GM23248 (cell line): ENCODE results near the gene TMEM50B. TPM values are rescaled to one million over a fixed set of nuclear protein-coding genes. Genes with fewer than 3 reads are reported as not detected.

Source experiments
- DNase-seq: peaks from one replicate; pipeline ENCODE4 v3.0.0-alpha.2; 2015
- H2AFZ ChIP-seq: fragments of 200-600 bp; sonication (generic); 2 replicates; pipeline ENCODE4 v1.6.1; 2016; ENCODE audit warnings: antibody characterized with exemption
- H3F3A ChIP-seq: fragments of 200-600 bp; sonication (generic); 2 replicates; pipeline ENCODE4 v1.6.1; 2016; ENCODE audit warnings: mild to moderate bottlenecking, antibody characterized with exemption, mixed run types; ENCODE audit not compliant: insufficient read depth
- H3K27ac ChIP-seq: fragments of 200-600 bp; sonication (generic); 2 replicates; pipeline ENCODE4 v1.5.1; 2016; ENCODE audit warnings: mild to moderate bottlenecking
- H3K27me3 ChIP-seq: fragments of 200-600 bp; sonication (generic); replicated peaks from 2 replicates; pipeline ENCODE4 v1.6.1; 2016; ENCODE audit warnings: mild to moderate bottlenecking; ENCODE audit not compliant: insufficient read depth
- H3K36me3 ChIP-seq: fragments of 200-600 bp; sonication (generic); 2 replicates; pipeline ENCODE4 v1.6.1; 2016; ENCODE audit warnings: low read depth, mild to moderate bottlenecking
- H3K4me1 ChIP-seq: fragments of 200-600 bp; sonication (generic); 2 replicates; pipeline ENCODE4 v1.6.1; 2016; ENCODE audit warnings: mild to moderate bottlenecking; ENCODE audit not compliant: insufficient read depth
- H3K4me2 ChIP-seq: fragments of 200-600 bp; sonication (generic); one replicate; pipeline ENCODE4 v1.6.1; 2016; ENCODE audit warnings: mild to moderate bottlenecking; ENCODE audit not compliant: unreplicated experiment
- H3K4me3 ChIP-seq: fragments of 200-600 bp; sonication (generic); 2 replicates; pipeline ENCODE4 v1.5.1; 2016; ENCODE audit warnings: mild to moderate bottlenecking
- H3K79me2 ChIP-seq: fragments of 200-600 bp; sonication (generic); 2 replicates; pipeline ENCODE4 v1.6.1; 2016; ENCODE audit warnings: mild to moderate bottlenecking; ENCODE audit not compliant: insufficient read depth
- H3K9ac ChIP-seq: fragments of 200-600 bp; sonication (generic); 2 replicates; pipeline ENCODE4 v1.6.1; 2016; ENCODE audit warnings: mild to moderate bottlenecking
- H3K9me2 ChIP-seq: fragments of 200-600 bp; sonication (generic); 2 replicates; pipeline ENCODE4 v1.6.1; 2016; ENCODE audit warnings: mixed run types, mild to moderate bottlenecking, moderate library complexity; ENCODE audit not compliant: insufficient read depth
- H3K9me3 ChIP-seq: fragments of 200-600 bp; sonication (generic); one replicate; pipeline ENCODE4 v1.6.1; 2017; ENCODE audit warnings: low read depth
- H4K20me1 ChIP-seq: fragments of 200-600 bp; sonication (generic); 2 replicates; pipeline ENCODE4 v1.6.0; 2016; ENCODE audit not compliant: insufficient read depth
- EZH2 ChIP-seq: fragments of 200-600 bp; sonication (generic); IDR thresholded peaks from 2 replicates; pipeline ENCODE4 v1.6.1; 2018; ENCODE audit warnings: antibody characterized with exemption, mild to moderate bottlenecking; ENCODE audit not compliant: insufficient read depth, poor library complexity, severe bottlenecking
- EZH2phosphoT487 ChIP-seq: fragments of 200-600 bp; sonication (generic); IDR thresholded peaks from 2 replicates; pipeline ENCODE4 v1.6.1; 2018; ENCODE audit warnings: antibody characterized with exemption, moderate library complexity, mild to moderate bottlenecking, low read depth; ENCODE audit not compliant: insufficient read depth
- WGBS, 2 experiments: methylation state at CpG; one replicate each; pipeline ENCODE4 v1.1.6; 2015 to 2017; ENCODE audit warnings: low lambda C conversion rate in 2 of 2, low coverage in 1 of 2; ENCODE audit errors: missing lambda C conversion rate in 2 of 2; 5-methylcytosine and 5-hydroxymethylcytosine counted together
- in situ Hi-C: fragments of 300-500 bp; cut with MboI; formaldehyde crosslinking; loops from 2 replicates; pipeline ENCODE4 v1.15.0; 2020
- polyA plus RNA-seq: library from polyadenylated mRNA; unstranded; fragments of >200 nt; fragmentation: Nextera tagmentation; extraction: Ambion mirVana; gene quantifications from 2 replicates; pipeline ENCODE4 v1.2.1, GENCODE V29; 2016
- total RNA-seq: library from RNA; depleted of rRNA; stranded (reverse); fragments of >200 nt; shearing (Covaris generic); gene quantifications from 2 replicates; pipeline ENCODE4 v1.2.3, GENCODE V29; 2014

Gene TMEM50B
- total and polyA plus RNA-seq, 2 experiments from 2014 or later, result 35.1 to 43.9 TPM

DNA sequence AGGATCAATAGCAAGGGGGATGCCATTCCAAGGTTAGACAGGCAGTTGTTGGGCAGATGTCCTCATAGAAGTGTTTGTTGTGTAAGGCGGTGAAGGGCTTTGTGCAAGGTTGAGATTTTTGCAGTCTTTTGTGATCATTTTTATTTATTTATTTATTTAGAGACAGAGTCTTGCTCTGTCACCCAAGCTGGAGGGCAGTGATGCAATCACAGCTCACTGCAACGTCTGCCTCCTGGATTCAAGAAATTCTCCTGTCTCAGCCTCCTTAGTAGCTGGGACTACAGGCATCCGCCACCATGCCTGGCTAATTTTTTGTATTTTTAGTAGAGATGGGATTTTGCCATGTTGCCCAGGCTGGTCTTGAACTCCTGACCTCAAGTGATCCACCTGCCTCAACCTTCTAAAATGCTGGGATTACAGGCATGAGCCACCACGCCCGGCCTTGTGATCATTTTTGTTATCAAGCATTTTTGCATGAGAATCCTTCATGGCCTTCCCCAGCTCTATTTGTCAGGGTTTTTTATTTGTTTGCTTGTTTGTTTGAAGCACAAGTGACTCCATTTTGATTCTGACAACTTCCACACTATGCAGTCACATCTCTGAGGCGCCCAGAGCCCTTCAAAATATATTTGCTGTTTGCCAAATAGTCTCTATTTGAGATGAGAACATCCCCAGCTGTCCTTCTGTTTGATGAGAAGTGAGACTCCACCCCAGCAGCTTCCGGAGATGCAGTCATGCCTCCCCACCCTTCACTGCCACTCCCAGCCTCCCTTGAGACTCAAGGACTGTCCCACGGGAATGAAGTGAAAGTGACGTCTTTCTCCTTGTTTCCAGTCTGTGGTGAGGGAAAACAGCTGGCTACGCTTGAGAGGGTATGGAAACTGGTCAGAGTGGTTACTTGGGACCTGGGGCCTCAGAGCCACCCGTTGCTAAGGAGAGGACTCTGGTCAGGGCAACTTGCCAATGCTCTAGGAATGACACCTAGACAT, 38.0 kb downstream of the TMEM50B start:
- H3K4me2 ChIP-seq, result no peak overlapping the region
- H3K9me3 ChIP-seq, result no peaks in the 10 kb centered on the region
- H4K20me1 ChIP-seq, result no peaks in the 10 kb centered on the region
- peaks cover 13% of the 10 kb centered on the region for H3K4me1 ChIP-seq
- peaks cover 16% of the 10 kb centered on the region for H3K36me3 ChIP-seq
- in situ Hi-C loops, result no loop called here
- no peaks in the 10 kb centered on the region for H3K27me3 ChIP-seq
- peak overlapping the region; percentile 3; the same call in 1 of the 2 replicates for H2AFZ ChIP-seq
- peak overlapping the region; percentile 40 for H3K9ac ChIP-seq
- WGBS, 2 experiments, result 48 to 53% methylated on average over 11 of the region's 11 CpGs
- H3K4me3 ChIP-seq, result no peak overlapping the region
- 0 out of 2 replicates have a peak, but pooled peaks cover 4% of the 10 kb centered on the region for H3K79me2 ChIP-seq
- no peaks in the 10 kb centered on the region for H3K9me2 ChIP-seq
- H3K27ac ChIP-seq, result peak overlapping the region; percentile 71
- peak; percentile 81 for DNase-seq
- TF ChIP-seq EZH2, result no peak
- no peak for TF ChIP-seq EZH2phosphoT487
- H3F3A ChIP-seq, result peaks cover 41% of the 10 kb centered on the region; the same call in 1 of the 2 replicates

DNA sequence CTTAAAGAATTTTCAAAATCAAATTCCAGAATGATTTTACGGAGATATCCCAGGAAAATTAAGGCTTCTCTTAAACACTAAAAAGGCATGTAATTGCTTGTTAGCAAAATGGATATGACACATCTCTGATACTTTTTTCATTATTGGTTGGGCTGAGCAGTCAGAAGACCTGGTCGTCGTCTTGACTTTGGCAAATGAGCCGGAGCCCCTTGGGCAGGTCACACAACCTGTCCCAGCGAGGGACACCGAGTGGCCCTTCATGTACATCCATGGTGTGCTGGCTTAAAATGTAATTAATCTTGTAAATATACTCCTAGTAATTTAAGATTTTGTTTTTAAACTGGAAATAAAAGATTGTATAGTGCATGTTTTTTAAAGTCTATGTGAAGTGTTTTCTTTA, 42.6 kb downstream of the TMEM50B start:
- TF ChIP-seq EZH2phosphoT487 (no peak), EZH2 (no peak)

DNA sequence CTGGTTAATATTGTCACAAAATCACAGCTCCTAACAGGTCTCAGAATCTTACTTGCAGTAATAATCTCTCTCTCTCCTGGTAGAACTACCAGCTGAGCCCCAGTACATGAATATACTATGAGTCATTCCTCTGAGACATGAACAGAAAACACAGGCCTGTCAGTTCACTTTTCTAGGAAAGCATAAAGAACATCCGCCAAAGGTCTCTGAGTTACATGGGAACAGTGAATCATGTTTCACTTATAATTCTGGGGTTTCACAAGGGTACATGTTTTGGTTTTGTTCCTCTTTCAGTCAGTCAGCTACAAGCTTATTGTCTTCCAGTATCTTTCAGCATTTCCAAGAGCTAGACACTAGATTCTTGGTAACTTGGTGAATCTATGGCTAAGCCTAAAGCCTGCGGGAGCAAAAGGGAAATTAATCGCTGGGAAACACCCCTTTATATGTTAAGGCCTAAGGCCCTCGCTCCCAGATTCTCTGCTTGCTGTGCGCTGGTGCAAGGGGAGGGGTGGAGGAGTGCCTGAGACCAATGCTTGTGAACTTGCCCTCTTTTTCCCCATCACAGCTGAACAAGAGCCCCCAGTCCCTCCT, 44.9 kb downstream of the TMEM50B start:
- WGBS, 2 experiments, result 77 to 80% methylated on average over 5 of the region's 5 CpGs
- Histone ChIP-seq H3K27me3 (no peaks in the 10 kb centered on the region), H3K9me2 (no peaks in the 10 kb centered on the region), H3F3A (peaks cover 41% of the 10 kb centered on the region), H3K27ac (peak overlapping the region; percentile 72), H3K79me2 (peaks cover 20% of the 10 kb centered on the region; the same call in 1 of the 2 replicates), H3K9ac (peak overlapping the region; percentile 38), H3K4me3 (no peak overlapping the region), H2AFZ (no peak overlapping the region), H3K4me1 (peaks cover 17% of the 10 kb centered on the region), H3K4me2 (peak overlapping the region; percentile 14), H4K20me1 (no peaks in the 10 kb centered on the region), H3K9me3 (no peaks in the 10 kb centered on the region), H3K36me3 (peaks cover 49% of the 10 kb centered on the region)
- TF ChIP-seq EZH2 (no peak), EZH2phosphoT487 (no peak)
- in situ Hi-C loops, result no loop called here
- peak; percentile 94 for DNase-seq

More for the DNA sequence above, 42.6 kb downstream of the TMEM50B start:
- H3K4me3 ChIP-seq, result no peak overlapping the region
- peaks cover 37% of the 10 kb centered on the region for H3K36me3 ChIP-seq
- H3K4me1 ChIP-seq, result peaks cover 25% of the 10 kb centered on the region
- no peaks in the 10 kb centered on the region for H3K27me3 ChIP-seq
- 77 to 84% methylated on average over 6 of the region's 6 CpGs for WGBS, 2 experiments
- H3K27ac ChIP-seq, result no peak overlapping the region
- in situ Hi-C loops, result no loop called here
- no peaks in the 10 kb centered on the region for H4K20me1 ChIP-seq
- H2AFZ ChIP-seq, result no peak overlapping the region
- no peaks in the 10 kb centered on the region for H3K9me2 ChIP-seq
- H3K79me2 ChIP-seq, result 0 out of 2 replicates have a peak, but pooled peaks cover 5% of the 10 kb centered on the region
- no peak for DNase-seq
- H3K9me3 ChIP-seq, result no peaks in the 10 kb centered on the region
- H3K4me2 ChIP-seq, result no peak overlapping the region
- H3K9ac ChIP-seq, result no peak overlapping the region
- H3F3A ChIP-seq, result peaks cover 55% of the 10 kb centered on the region

DNA sequence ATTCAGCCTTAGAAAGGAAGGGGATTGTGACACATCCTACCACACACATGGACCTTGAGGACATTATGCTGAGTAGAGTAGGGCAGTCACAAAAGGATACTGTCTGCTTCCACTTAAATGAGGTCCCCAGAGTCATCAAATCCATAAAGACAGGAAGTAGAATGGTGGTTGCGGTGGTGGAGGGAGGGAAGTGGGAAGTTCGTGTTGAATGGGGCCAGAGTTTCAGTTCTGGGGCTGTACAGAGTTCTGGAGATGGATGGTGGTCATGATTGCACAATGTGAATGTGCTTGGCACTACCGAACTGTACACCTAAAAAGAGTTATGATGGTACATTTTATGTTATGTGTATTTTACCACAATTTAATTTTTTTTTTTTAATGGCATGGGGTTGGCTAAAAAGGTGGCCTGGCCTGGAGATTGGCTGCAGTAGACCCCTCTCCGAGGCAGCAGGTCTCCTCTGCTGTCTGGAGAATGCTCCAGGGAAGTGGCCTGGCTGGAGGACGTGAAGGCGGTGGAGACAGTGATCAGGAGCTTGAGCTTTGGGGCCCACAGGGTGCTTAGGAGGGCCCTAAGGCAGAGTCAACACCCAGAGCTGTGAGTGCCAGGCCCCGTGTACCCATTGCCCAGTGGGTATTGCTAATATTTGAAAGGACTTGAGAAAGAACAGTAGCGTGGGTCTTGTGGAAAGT, 46.2 kb downstream of the TMEM50B start:
- TF ChIP-seq EZH2 (no peak), EZH2phosphoT487 (no peak)
- no peak overlapping the region for H3K9ac ChIP-seq
- peaks cover 60% of the 10 kb centered on the region for H3K36me3 ChIP-seq
- H4K20me1 ChIP-seq, result no peaks in the 10 kb centered on the region
- peaks cover 27% of the 10 kb centered on the region for H3K4me1 ChIP-seq
- in situ Hi-C loops, result no loop called here
- H3K9me3 ChIP-seq, result no peaks in the 10 kb centered on the region
- H2AFZ ChIP-seq, result no peak overlapping the region
- peak overlapping the region; percentile 72; the same call in 1 of the 2 replicates for H3K27ac ChIP-seq
- DNase-seq, result no peak
- no peak overlapping the region for H3K4me3 ChIP-seq
- no peak overlapping the region for H3K4me2 ChIP-seq
- H3K27me3 ChIP-seq, result no peaks in the 10 kb centered on the region
- H3K9me2 ChIP-seq, result no peaks in the 10 kb centered on the region
- H3F3A ChIP-seq, result peaks cover 41% of the 10 kb centered on the region
- peaks cover 28% of the 10 kb centered on the region; the same call in 1 of the 2 replicates for H3K79me2 ChIP-seq
- 79% methylated on average over 8 of the region's 8 CpGs for WGBS, 2 experiments
